Activated T-cell treated with anti-CD3 and anti-CD28 coated beads for 48 hours (primary cell): ENCODE data around the gene MTFMT.

ENCODE experiments used
- DNase-seq: peaks from one replicate; pipeline ENCODE4 v3.0.0-alpha.2; 2020; ENCODE audit warnings: low read depth

The MTFMT gene

DNA sequence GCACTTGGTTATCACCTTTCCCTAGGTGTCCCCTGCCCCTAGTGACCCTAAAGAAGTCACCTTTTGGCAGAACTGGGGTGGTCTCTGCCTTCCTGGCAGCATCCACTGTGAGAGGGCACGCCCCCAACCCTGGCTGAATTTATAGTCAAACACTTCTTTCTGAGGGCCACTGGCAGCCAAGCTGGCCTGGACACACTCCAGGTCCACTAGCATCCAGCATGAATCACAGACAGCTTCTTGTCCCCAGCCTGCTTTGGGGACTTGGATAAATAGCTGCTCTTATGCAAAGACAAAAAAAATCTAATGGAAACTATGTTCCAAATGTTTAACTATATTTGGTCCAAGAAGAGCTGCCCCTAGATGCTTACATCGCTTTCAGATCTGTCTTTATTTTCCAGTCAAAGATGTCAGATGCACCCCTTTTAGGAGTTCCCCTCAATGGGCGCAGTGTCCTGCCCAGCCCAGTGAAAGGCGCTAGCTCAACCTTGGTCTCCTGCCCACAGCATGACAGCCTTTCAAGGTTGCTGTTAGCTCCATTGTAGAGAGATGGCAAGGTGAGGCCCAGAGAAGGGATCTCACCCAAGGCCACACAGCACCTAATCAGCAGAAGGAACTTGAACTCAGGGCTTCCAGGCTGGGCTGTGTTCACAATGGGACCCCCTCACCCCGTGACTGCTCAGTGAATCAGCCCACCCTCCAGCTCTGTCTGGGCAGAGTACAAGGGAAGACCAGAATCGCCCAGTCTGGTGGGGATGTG lies 31.4 kb upstream of the MTFMT start:
- DNase-seq, result no peak

DNA sequence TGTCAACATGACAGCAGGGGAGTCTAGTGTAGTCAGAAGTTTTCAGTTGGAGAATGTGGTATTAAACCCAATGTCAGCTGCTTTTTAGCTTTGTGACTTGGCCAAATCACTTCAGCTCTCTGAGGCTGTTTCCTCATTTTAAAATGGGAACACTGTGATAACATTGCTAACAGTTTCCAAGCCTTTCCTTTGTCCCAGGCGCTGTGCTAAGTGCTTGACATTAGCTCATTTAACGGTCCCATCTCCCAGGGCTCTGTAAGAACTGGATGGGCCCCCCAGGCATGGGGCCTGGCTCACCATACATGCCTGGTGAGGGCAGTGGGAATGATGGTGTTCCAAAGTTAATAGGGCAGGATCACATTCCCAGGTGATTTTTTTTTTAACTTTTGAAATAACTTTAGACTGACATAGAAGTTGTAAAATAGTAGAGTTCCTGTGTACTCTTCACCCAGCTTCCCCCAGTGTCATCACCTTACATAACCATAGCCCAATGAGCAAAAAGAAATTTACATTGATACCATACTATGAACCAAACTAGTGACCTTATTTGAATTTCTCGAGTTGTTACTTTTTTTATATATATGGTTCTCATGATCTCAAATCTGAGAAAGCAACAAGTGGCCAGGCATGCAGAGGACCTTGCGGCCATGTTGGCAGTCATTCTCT lies 30.6 kb upstream of the MTFMT start:
- DNase-seq, result no peak

DNA sequence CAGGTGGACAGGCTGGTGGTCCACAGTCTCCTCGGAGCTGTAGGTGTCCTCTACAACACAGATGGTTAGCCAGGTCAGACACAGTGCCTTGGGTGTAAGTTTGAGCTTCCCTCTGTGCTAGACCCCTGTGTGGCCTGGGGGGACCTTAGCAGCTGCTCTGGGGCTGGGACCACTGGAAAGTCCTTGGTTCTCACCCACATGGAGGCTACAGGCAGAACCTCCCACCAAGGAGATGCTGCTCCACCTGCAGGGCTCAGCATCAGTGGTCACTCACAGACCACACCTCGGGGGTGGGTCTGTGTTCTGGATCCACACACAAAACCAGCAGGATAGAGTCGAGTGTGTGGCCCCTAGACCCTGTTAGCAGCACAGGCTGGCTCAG lies 29.9 kb upstream of the MTFMT start:
- no peak for DNase-seq

DNA sequence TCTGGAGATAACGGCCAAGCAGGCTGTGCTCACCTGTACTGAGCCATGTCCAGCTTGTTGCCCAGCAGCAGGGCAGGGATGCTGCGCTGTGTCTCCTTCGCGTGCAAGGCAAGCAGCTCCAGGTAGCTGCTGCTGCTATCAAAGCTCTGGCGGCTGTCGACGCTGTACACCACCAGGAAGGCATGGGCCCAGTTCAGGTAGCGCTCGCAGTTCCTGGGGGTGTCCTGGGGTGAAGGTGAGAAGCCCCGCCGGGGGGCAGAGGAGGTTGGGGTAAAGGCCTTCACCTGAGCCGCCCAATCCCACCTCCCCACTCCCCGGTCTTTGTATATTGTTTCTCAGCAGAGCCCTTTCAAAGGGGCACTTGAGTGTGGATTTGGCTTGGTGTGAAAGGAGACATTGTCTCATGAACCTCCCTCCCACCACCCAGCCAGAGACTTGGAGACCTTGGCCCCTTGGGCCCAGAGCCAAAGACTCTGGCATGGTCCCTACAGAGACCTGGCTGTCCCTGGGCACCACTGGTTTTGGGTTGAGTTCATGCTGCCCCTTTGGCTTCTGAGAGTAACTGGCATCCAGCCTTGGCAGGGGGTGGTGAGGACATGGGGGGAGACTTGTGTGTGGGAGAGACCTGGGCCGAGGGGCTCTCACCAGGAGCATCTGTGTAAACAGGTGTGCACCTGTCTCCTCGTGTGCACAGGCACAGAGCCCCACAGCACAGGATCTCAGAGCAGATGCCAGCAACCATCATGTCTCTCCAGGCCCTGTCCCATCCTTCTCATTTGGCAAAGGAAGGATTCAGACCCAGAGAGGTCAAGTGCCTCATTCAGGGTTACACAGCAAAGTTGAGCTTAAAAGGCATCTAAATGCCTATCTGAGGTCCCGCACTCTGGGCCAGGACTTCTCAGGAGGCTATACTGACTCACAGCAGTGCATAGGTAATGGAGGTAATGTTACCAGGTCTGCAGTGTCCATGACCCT lies 29.2 kb upstream of the MTFMT start:
- no peak for DNase-seq

DNA sequence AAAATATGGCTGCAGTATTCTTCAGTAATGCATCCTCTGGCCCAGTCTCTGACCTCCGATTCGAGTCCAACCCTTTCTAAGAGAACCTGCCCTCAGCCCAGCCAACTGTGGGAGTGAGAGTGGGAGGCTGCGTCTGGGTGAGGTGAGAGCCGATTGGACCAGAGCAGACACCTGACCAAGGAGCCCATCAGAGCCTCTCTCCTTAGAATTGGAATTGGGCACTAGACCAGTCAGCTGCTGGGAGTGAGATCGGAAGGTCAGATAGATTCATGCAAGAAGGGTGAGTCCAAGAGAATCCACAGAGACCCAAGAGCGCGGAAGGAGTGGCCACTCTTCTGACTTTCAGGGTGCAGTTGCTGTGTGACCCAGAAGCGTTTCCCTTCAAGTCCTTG lies 28.1 kb upstream of the MTFMT start:
- DNase-seq, result no peak

DNA sequence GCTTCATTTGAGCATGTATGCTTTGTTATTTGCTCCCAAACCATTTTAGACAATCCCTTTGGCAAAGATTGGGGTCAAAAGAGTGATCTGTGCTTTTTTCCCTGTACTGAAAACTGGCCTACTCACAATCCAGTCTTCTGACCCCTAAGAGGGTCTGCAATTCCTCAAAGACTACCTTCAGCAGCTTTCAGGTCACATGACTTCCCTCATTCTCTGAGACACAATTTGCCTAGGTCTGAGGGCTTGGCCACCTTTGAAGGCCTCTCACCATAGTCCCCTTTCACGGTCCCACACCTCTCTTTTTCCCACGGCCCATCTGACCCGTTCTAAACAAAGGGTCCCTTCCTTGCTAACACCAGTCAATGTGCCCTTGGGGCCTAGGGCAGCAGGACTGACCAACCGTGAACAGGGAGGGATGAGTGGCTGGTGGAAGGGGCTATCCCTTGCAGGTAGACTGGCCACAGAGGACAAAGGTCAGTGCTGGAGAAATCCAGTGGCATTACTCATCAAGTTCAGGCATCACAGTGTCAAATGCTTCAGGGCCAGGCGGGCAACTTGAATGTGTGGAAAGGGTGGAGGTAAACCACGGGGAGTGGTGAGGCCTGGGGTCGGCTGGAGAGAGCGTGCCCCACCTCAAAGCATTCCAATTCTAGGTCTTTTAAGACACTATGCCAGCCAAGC lies 27.6 kb upstream of the MTFMT start:
- DNase-seq, result no peak

DNA sequence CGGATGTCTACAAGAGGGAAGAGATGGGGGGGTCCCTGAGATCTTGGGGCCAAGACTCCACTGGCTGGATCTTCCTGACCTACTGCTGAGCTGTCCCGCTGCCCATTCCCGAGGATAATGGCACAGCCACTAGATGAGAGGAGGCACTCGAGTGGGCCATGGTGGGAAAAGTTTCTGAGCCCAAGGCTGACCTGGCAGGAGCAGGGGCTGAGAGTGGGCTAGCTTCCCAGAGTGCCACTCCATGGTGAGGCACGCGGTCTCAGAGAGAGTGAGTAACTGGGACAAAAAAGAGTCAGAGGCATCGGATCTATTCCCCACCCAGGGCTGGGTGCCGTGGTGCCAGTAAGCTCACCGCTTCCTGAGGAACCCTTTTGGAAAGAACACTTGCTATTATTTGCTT lies 26.7 kb upstream of the MTFMT start:
- no peak for DNase-seq

DNA sequence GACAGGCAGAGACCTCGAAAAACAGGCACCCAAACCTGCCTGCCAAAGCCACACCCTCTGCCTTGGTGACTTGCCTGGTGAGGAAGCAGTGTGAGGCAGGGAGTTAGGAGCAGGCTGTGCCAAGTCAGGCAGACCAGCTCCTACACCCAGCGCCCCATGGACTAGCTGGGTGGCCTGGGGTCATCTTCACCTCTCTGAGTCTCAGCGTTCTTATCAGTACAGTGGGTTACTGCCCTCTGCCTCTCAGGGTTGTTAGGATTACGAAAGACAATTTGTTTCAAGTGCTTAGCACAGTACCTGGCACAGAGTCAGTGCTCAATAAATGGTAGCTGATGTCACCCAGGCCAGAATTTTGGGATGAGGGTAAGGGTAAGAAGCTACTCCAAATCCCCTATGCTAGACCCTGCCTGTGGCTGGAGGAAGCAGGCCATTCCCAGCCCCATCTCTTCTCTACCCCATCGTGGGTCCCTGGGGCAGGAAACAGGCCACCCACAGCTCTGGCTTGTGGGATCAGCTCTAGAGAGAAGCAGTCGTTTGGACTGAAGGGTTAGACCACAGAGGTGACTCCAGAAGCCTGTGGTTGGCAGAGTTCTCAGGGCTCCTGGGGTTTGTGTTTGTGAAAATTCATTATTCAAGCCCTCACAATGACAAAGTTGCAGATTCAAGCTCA lies 25.9 kb upstream of the MTFMT start:
- DNase-seq, result no peak

DNA sequence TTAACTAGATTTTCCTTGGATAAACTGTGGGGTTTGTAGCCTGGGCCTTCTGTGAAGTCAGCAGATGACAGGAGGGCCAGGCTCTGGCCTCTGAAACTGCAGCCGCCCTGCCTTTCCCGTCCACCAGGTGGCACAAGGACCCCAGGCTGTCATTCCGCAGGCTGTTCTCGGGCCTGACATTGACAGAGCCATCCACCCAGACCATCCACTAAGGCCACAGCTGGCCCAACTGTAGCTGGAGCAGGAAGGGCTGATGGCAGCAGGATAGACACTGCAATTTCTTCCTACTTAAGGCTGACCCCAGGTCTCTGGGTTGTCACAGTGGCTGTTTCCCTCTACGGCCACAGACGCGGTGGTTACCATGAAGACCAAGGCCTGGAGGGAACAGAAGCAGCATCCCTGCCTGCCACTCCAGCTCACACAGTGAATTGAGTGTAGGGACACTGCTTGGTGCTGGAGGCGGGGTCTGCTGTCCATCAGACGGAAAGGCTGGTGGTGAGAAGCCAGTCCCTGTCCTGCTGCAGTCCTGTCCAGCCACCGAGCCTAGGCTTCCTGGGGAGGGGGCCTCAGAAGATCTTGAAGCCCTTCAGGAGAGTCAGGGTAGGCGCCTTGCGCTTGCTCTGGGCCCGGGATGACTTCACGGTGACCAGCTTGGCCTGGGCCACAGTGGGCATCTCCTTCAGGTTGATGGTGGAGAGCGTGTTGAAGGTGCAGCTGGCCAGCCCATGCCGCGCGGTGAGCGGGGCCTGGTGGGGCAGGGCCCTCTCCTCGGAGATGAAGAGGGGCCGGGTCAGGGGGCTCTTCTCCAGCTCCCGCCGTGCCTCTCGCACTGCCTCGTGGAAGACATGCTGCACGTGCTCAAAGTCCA lies 25.1 kb upstream of the MTFMT start:
- peak; percentile 60 for DNase-seq

DNA sequence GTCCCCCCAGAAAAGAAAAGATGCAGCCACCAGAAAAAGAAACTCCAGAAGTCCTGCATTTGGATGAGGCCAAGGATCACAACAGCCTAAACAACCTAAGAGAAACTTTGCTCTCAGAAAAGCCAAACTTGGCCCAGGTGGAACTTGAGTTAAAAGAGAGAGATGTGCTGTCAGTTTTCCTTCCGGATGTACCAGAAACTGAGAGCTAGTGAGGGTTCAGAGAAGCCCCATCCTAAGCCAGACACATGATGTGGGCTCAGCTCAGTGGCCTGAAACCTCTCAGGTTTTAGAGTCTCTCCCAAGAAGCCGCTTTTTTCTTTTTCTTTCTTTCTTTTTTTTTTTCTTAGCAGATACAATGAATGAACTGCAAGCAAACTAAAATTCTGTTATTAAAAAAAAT lies 23.5 kb upstream of the MTFMT start:
- DNase-seq, result no peak

DNA sequence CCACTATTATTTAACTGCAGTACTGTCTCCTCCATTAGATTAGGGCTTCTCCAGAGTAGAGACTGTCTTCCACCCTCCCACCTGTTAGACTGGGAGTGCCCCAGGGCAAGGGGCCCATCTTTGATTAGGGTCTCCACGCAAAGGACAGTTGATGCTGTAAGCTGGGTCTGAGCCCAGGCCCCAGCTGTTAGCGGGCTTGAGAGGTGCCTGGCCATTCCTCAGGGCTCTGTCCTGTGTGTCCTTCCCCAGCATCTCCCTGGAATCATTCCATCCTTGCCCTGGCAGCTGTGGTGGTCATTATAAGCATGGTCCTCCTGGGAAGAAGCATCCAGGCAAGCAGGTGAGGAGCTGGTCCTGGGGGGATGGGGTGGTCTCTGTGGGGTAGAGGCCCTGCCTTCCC lies 21.8 kb upstream of the MTFMT start:
- no peak for DNase-seq

DNA sequence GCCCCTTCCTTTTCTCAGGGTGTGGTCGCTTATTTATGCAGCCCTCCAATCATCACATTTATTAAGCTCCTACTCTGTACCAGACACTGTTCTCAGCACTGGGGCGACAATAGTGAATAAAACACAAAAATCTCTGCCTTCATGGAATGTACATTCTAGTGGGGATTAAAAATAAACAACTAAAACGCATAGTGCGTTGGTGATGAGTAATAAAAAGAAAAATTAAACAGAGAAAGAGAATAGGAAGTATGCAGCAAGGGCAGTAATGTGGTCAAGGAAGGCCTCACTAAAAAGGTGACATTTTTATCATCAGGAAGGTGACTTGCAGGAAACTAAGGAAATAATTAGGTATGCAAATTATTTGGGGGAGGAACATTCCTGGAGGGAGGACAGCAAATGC lies 20.8 kb upstream of the MTFMT start:
- DNase-seq, result no peak

DNA sequence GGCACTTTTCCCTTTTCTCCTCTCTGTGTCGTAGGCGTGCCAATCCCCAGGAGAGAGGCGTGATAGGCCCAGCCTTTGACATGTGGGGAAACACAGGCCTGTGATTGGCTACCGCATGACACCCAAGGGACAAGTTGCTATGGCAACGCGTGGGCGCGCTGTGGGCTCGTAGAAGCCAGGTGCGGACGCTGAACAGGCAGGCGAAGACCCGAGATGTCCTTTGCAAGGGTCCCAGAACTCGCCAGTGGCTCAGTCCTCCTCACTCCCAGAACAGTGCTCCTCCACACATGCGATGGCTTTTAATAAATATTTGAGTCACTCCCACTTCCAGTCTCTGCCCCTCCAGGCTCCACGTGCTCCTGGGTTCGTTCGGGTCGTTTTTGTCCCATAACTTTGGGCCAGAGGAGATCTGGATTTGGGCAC lies 20.0 kb upstream of the MTFMT start:
- peak; percentile 85 for DNase-seq

DNA sequence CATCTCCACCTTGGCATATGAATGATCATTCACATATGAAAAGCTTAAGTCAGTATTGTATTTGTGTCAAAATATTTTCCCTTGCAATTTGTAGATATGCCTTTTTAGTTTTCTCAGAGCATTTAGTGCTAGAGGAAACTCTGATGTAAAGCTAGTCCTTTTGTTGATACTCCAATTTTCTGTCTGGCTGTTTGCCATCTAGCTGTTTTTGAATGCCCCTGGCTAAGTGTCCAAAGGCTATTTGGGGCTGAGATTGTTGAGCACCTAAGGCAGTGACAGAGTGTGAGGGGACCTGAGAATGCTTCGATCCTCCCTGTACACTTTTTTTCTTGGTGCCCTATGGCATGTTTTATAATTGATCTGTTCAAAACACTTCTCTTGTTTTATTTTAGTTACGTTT lies 18.8 kb upstream of the MTFMT start:
- DNase-seq, result no peak

DNA sequence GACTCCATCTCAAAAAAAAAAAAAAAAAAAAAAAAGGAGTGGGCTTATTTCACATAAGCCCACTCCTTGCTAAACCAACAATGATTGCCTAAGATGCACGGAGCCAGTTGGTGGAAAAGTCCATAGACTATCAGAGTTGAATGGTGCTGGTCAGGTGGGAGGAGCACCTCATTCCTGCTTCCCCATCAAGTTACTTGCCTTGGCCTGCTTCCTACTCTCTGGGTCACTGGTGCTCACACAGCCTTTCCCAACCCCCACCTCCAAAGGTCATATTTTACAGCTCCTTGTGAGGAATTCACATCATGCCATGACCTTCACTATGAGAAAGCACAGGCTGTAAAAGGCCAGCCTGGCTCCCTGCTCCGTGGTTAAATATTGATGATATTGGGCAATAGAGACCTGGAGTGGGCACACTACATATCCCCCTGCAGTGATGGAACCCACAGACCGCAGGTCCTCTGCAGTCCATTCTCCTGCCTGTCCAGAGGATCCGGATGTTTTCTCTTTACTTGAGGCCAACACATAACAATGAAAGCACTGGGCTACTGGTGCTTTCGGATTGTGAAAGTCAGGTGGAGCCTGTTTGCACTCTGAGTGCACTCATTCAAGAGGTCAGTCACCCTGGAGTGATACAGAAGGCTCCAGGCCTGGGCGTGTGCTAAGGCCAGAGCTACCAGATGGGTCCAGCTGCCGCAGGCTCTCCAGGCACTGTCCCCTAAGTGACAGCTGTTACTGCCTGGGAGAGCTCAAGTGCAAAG lies 15.5 kb upstream of the MTFMT start, which contains the start of gene SLC51B:
TSS of gene SLC51B (plus strand) at position 664 of the 758 bp plus-strand sequence. CDS start 4,618 bp downstream, outside the sequence.
- no peak for DNase-seq

DNA sequence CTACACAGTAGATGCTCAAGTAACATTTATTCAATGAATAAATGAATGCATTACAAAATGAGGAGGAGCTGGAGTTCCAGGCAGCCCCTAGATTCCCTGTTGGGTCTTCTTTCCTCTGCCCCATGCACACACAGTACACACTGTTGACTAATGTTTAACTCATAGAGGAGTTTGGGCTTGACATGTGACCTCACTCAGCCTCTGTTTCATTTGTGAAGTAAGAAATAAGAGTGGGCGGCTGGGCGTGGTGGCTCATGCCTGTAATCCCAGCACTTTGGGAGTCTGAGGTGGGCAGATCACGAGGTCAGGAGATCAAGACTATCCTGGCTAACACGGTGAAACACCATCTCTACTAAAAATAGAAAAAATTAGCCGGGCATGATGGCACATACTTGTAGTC lies 14.8 kb upstream of the MTFMT start:
- peak; percentile 19 for DNase-seq

DNA sequence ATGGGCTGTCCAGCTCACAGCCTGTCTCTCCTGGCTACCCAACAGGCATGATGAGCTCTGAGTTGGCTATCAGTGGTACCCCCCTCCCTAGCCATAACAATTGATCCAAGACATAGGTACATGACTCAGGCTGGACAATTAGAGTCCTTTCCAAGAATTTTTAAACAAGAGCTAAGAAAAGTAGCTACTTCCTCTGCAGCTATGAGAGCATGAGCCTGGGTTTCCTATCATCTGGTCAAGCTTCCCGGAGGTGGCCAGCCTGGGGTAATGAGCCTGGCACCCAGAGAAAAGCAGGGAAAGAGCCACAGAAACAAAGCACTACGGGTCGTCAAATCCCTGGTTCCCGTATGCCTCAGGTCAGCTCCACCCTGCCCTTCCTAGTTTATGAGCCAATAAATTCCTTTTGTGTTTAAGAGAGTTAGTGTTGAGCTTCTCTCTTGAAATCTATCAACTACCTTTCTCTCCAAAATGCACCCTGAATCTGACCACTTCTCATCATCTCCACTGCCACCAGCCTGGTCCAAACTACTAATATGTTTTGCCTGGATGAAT lies 13.4 kb upstream of the MTFMT start:
- DNase-seq, result no peak

DNA sequence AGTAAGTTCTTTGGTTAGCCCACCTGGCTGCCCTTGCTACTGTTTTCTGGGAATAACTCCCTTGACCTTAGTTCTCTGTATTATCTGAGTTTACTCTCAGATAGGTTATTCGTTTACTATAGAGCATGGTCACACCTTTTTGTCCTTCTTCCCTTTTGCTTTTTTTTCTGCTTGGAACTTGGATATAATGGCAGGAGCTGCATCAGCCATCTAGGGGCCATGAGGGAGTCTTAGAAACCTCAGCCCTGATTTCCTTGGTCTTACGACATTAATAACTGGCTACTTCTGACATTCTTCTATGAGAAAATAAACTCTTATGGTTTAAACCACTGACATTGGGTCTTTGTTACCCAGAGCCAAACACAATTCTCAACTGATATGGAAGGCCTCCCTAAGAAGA lies 12.3 kb upstream of the MTFMT start:
- DNase-seq, result no peak

DNA sequence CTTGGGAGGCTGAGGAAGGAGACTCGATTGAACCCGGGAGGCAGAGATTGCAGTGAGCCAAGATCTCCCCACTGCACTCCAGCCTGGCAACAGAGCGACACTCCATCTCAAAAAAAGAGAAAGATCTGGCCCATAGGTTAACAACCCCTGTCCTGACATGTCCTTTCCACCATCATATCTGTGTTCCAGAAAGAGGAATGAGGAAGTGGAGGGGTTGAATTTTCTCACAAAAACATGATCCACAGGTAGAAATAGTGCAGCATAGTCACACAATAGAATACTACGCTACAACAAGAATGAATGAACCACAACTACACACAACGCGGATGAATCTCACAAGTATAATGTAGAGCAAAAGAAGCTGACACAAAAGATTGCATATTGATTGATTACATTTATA lies 11.0 kb upstream of the MTFMT start:
- DNase-seq, result no peak
